Endothelial cell of umbilical vein (primary cell): Measurements from ENCODE around the gene CCT5. TPM values are rescaled to one million over a fixed set of nuclear protein-coding genes. Genes with fewer than 3 reads are reported as not detected.
"Not testable (repeated sequence)": the region's sequence is repeated elsewhere in the genome, so short reads cannot be mapped to it uniquely, and the experiment has no call there.

Experiments used
- BruUV-seq: library from RNA; stranded (reverse); fragments of 400-500 nt; replicated peaks from 2 replicates; lab custom pipeline; 2021; lab: Mats Ljungman, UMichigan
- CTCF ChIA-PET: fragments of 300-600, 350-600 bp; sonication (Branson Sonifier 250); formaldehyde crosslinking; loops from one replicate; lab custom pipeline; 2021; ENCODE audit warnings: antibody characterized with exemption, inconsistent platforms; lab: Charles Lee
- POLR2A ChIA-PET: fragments of 300-600, 350-600 bp; sonication (Branson Sonifier 250); formaldehyde crosslinking; loops from one replicate; lab custom pipeline; 2021; ENCODE audit warnings: antibody characterized with exemption, inconsistent platforms; lab: Charles Lee
- DNase-seq: peaks from one replicate; pipeline ENCODE4 v3.0.0-alpha.2; 2011; ENCODE audit warnings: low read depth, low spot score
- FAIRE-seq: peaks from 2 replicates; lab custom pipeline; 2011; peaks lifted over from hg19 to GRCh38; lab: Jason Lieb, UNC
- H2AFZ ChIP-seq: 2 replicates; pipeline ENCODE4 v1.6.0; 2012; ENCODE audit warnings: low read depth, low read length, control low read depth, inconsistent platforms
- H3K27ac ChIP-seq: 2 replicates; pipeline ENCODE4 v1.5.1; 2011; ENCODE audit warnings: low read depth, mild to moderate bottlenecking, control low read depth, low read length, moderate library complexity; ENCODE audit not compliant: insufficient read depth
- H3K27me3 ChIP-seq, 2 experiments: 2 replicates each; pipeline versions ENCODE4 v1.6.0 to v1.6.1; 2011; ENCODE audit warnings: low read length in 2 of 2, mixed read lengths in 1 of 2; ENCODE audit not compliant: control insufficient read depth in 2 of 2, insufficient read depth in 2 of 2
- H3K36me3 ChIP-seq, 2 experiments: 2 replicates in 1 of 2; 3 replicates in 1 of 2; pipeline ENCODE4 v1.5.1; 2011; ENCODE audit warnings: low read length in 2 of 2, mild to moderate bottlenecking in 1 of 2, moderate library complexity in 1 of 2; ENCODE audit not compliant: control insufficient read depth in 2 of 2, insufficient read depth in 2 of 2; ENCODE audit errors: extremely low read depth in 1 of 2
- H3K4me1 ChIP-seq: 3 replicates; pipeline ENCODE4 v1.5.1; 2011; ENCODE audit warnings: mild to moderate bottlenecking, low read length; ENCODE audit not compliant: control insufficient read depth, insufficient read depth; ENCODE audit errors: extremely low read depth
- H3K4me2 ChIP-seq: 2 replicates; pipeline ENCODE4 v1.6.1; 2011; ENCODE audit warnings: low read length, control low read depth, mixed read lengths; ENCODE audit not compliant: insufficient read depth
- H3K4me3 ChIP-seq, 3 experiments: fragments of 200-600 bp in 1 of 3; sonication (generic), shearing (Covaris generic) in 1 of 3; replicated peaks in 1 of 3; 2 replicates each; pipeline ENCODE4 v1.5.1; 2011 to 2016; ENCODE audit warnings: control low read depth in 3 of 3, low read length in 3 of 3, mild to moderate bottlenecking in 2 of 3, inconsistent platforms in 1 of 3, low read depth in 1 of 3, moderate library complexity in 1 of 3; ENCODE audit not compliant: insufficient read depth in 1 of 3
- H3K79me2 ChIP-seq: 2 replicates; pipeline ENCODE4 v1.6.0; 2012; ENCODE audit warnings: low read length, inconsistent platforms; ENCODE audit not compliant: control insufficient read depth, insufficient read depth
- H3K9ac ChIP-seq: replicated peaks from 2 replicates; pipeline ENCODE3; 2011; ENCODE audit warnings: low read length, control low read depth; ENCODE audit not compliant: insufficient read depth; ENCODE audit errors: extremely low read depth
- H3K9me1 ChIP-seq: replicated peaks from 3 replicates; pipeline ENCODE4 v1.6.0; 2011; ENCODE audit warnings: mild to moderate bottlenecking, low read length; ENCODE audit not compliant: control insufficient read depth, insufficient read depth; ENCODE audit errors: extremely low read depth
- H3K9me3 ChIP-seq: replicated peaks from 2 replicates; pipeline ENCODE4 v1.5.1; 2012; ENCODE audit warnings: low read length, inconsistent platforms; ENCODE audit not compliant: control insufficient read depth, insufficient read depth
- H4K20me1 ChIP-seq: replicated peaks from 2 replicates; pipeline ENCODE3; 2011; ENCODE audit warnings: mild to moderate bottlenecking, low read length; ENCODE audit not compliant: control insufficient read depth, insufficient read depth; ENCODE audit errors: extremely low read depth
- CTCF ChIP-seq, 2 donors: IDR thresholded peaks; 1 replicate in 1 of 2; 2 replicates in 1 of 2; pipeline ENCODE4 v1.5.1; 2011; ENCODE audit warnings: low read length in 2 of 2, mild to moderate bottlenecking in 2 of 2, moderate library complexity in 2 of 2, control low read depth in 1 of 2, inconsistent platforms in 1 of 2, low read depth in 1 of 2; ENCODE audit not compliant: insufficient read depth in 1 of 2; ENCODE audit errors: extremely low read depth in 1 of 2
- EZH2 ChIP-seq: IDR thresholded peaks from 2 replicates; pipeline ENCODE4 v1.6.1; 2012; ENCODE audit warnings: borderline replicate concordance, low read depth, mild to moderate bottlenecking, moderate library complexity, low read length, inconsistent platforms; ENCODE audit not compliant: severe bottlenecking
- FOS ChIP-seq: IDR thresholded peaks from 2 replicates; pipeline ENCODE4 v1.6.1; 2011; ENCODE audit warnings: mild to moderate bottlenecking, low read length, moderate library complexity, borderline replicate concordance; ENCODE audit not compliant: insufficient read depth
- GATA2 ChIP-seq: IDR thresholded peaks from 2 replicates; pipeline ENCODE4 v1.7.0; 2011; ENCODE audit warnings: low read depth, mild to moderate bottlenecking, moderate library complexity, mixed read lengths, low read length; ENCODE audit not compliant: insufficient read length, insufficient read depth
- JUN ChIP-seq: IDR thresholded peaks from 2 replicates; pipeline ENCODE4 v1.6.1; 2011; ENCODE audit warnings: borderline replicate concordance, low read depth; ENCODE audit not compliant: insufficient read length, insufficient read depth
- MAX ChIP-seq: IDR thresholded peaks from 2 replicates; pipeline ENCODE4 v1.6.1; 2011; ENCODE audit not compliant: insufficient read depth, insufficient read length
- MYC ChIP-seq: IDR thresholded peaks from one replicate; pipeline ENCODE4 v1.6.1; 2011; ENCODE audit warnings: mild to moderate bottlenecking, low read depth, low read length
- POLR2A ChIP-seq: IDR thresholded peaks from 2 replicates; pipeline ENCODE4 v1.6.1; 2012; ENCODE audit warnings: low read depth, mild to moderate bottlenecking, control low read depth, low read length
- POLR2AphosphoS5 ChIP-seq: IDR thresholded peaks from 2 replicates; pipeline ENCODE4 v1.6.1; 2012; ENCODE audit warnings: low read depth, mild to moderate bottlenecking, control low read depth, low read length, moderate library complexity; ENCODE audit not compliant: insufficient read depth
- dilution Hi-C: fragments of 300-500 bp; cut with MboI; formaldehyde crosslinking; loops from one replicate; pipeline ENCODE4 v1.15.0; 2019; ENCODE audit warnings: low sequenced_read_pairs; ENCODE audit not compliant: extremely low pct_ligation_motif_present
- intact Hi-C: fragments of 100-400 bp; cut with micrococcal nuclease; formaldehyde crosslinking; loops from one replicate; pipeline ENCODE4 v1.10.0; 2022
- polyA plus RNA-seq, 4 experiments: library from polyadenylated mRNA; depleted of rRNA in 3 of 4; stranded (reverse) in 3 of 4; unstranded in 1 of 4; fragments of >200 nt; gene quantifications; 2 replicates each; pipeline versions ENCODE4 v1.2.1 to v1.2.3, GENCODE V29; 2011 to 2012; ENCODE audit warnings: missing spikeins in 1 of 4
- total RNA-seq: library from RNA; stranded (reverse); gene quantifications from 2 replicates; pipeline ENCODE4 v1.2.3, GENCODE V29; 2021

Gene CCT5
- total and polyA plus RNA-seq, 2 donors (not counting 3 experiments of a cell fraction or from before 2014, with no cell fraction given) = 323 to 386 TPM

GRCh38 chr5:10272053-10272874 is 22.2 kb downstream of the CCT5 start:
- Histone ChIP-seq H3K9ac (no peak overlapping the region), H4K20me1 (no peaks in the 10 kb centered on the region), H3K4me1 (no peaks in the 10 kb centered on the region), H3K27ac (no peak overlapping the region), H3K4me2 (no peak overlapping the region), H3K4me3 (no peak overlapping the region), H3K36me3 (no peaks in the 10 kb centered on the region), H3K79me2 (no peaks in the 10 kb centered on the region), H2AFZ (no peak overlapping the region), H3K9me1 (no peaks in the 10 kb centered on the region), H3K9me3 (no peaks in the 10 kb centered on the region), H3K27me3 (peaks cover 6 to 10% of the 10 kb centered on the region in 2 experiments)
- intact Hi-C loops (no loop called here), dilution Hi-C loops (loop anchor here (25.0 kb wide), 1 partner anchor 140 kb away; no protein-coding TSS in a partner anchor)
- no TSS peak for BruUV-seq
- ChIA-PET CTCF (interaction anchor here (1.0 kb wide), 1 partner anchor 12 kb away, joined by 3 read pairs; no protein-coding TSS in a partner anchor), POLR2A (no interaction called here)
- DNase-seq (no peak), FAIRE-seq (no peak)
- TF ChIP-seq FOS = no peak
- no peak for TF ChIP-seq MYC
- no peak for TF ChIP-seq MAX
- TF ChIP-seq POLR2A = no peak
- no peak for TF ChIP-seq GATA2
- TF ChIP-seq POLR2AphosphoS5 = no peak
- no peak for TF ChIP-seq JUN
- no peak for TF ChIP-seq EZH2
- TF ChIP-seq CTCF (IDR thresholded peaks at IDR 0.05; ENCODE audit: extremely low read depth in 1 of 2, insufficient read depth in 1 of 2, low read depth in 1 of 2, low read length in 2 of 2) = no peak

GRCh38 chr5:10272875-10273209 is 22.8 kb downstream of the CCT5 start:
- intact Hi-C loops, H3K27me3 ChIP-seq, H3K9me1 ChIP-seq, FAIRE-seq, BruUV-seq, DNase-seq, H3K4me2 ChIP-seq, H3K4me3 ChIP-seq, H3K27ac ChIP-seq, H3K4me1 ChIP-seq, POLR2A ChIA-PET, H3K9me3 ChIP-seq, H3K79me2 ChIP-seq, H3K36me3 ChIP-seq, H4K20me1 ChIP-seq, H3K9ac ChIP-seq, H2AFZ ChIP-seq: not testable (repeated sequence)
- dilution Hi-C loops = loop anchor here (25.0 kb wide), 1 partner anchor 139 kb away; no protein-coding TSS in a partner anchor
- CTCF ChIA-PET = interaction anchor here (1.0 kb wide), 1 partner anchor 11 kb away, joined by 3 read pairs; no protein-coding TSS in a partner anchor
